T follicular helper cell (primary cell): ENCODE data around the gene CDHR2.

Experiments used
- DNase-seq: peaks from one replicate; pipeline ENCODE4 v3.0.0-alpha.2; 2020; ENCODE audit warnings: low read depth

The CDHR2 gene

DNA sequence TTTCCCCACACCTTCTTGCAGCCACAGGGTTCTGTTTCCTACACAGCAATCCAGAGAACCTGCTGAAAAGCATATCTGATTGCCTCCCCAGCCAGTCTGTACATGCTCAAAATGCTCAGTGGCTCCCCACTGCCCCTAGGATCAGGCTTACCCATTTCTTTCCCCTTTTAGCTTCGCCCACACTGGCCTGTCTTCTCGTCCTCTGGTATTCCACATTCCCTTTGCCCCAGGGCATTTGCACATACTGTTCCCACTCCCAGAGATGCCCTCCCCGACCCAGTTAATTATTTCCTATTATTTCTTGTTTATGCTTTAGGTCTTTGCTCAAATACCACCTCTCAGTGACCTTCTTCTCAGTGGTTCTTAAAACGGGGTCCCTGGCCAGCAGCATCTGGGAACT is 91.5 kb downstream of the CDHR2 start:
- no peak for DNase-seq

DNA sequence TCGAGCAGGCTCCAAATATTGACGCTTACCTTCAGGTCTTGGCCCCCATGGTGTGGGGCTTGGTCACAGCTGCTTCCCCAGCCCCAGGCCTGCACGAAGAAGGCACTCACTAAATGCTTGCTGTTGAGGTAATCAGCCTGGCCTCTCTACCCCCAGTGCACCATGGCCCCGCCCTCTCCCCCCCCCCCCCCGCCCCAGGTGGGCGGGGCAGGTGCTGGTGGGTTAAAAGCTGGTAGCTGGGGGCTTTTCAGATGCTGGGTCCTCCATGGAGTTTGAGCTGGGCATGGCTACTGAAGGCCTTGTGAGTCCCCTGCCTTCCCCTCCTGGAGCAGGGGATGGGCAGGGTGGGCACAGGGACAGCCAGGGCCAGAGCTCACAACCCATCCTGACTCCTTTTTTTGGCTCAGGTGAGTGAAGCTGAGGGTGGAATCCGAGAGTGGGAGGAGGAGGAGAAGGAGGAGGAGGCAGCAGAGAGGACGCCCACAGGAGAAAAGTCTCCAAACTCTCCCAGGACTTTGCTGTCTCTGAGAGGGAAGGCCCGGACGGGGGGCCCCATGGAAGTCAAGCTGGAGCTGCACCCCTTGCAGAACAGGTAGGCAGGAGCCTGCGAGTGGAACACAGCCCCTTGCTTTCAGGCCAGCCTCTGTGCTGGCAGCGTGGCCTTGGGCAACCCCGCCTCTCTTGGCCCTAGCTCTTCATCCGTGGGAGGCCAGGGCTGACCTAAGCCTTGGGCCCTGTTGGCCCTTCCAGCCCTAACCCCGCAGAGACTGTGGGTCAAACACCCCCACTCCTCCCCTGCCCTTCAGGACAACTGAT is 93.7 kb downstream of the CDHR2 start:
- no peak for DNase-seq

DNA sequence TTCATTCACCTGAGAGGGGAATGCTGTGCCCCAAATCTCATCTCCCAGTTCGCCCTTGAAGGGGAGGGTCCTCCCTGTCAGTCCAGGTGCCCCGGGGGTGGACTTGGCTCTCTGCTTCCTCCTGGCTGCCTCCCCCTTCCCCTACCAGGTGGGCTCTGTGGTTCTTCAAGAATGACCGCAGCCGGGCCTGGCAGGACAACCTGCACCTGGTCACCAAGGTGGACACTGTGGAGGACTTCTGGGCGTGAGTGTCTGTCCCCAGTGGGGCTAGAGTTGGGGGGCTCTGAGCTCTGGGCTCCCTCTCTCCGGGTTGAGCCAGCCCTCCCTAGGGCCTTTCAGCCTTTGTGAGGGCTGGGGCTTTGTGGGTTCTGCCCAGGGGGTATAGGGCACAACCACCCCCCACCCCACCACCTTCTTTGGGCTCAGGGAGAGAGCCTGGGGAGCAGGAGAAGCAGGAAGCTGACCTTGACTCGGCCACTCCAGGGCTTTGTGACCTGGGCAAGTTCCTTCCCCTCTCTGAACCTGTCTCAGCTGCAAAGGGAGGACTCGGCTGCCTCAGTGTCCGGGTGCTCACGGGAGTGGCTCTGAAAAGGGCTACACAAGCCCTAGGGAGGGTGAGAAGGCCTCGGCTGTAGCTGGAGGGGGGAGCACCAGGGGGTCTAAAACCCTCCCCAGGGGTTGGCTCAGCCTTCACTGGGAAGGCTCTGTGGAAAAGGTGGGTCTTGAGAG is 94.5 kb downstream of the CDHR2 start:
- no peak for DNase-seq

DNA sequence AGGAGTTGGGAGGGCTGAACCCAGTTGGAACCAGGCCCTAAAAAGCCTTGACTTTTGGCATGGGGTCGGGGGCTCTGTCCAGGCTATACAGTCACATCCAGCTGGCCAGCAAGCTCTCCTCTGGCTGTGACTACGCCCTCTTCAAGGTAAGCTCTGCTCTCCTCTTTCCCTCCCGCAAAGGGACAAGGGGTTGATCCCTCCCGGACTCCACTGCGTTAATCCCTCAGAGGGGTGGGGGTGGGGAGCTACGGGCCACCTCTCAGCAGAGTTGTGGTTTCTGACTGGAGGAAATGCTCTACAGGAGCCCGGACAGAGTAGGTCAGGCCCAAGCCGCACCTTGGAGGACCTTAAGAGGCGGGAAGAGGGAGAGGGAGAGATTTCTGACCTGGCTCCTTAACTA is 95.2 kb downstream of the CDHR2 start:
- DNase-seq: no peak

DNA sequence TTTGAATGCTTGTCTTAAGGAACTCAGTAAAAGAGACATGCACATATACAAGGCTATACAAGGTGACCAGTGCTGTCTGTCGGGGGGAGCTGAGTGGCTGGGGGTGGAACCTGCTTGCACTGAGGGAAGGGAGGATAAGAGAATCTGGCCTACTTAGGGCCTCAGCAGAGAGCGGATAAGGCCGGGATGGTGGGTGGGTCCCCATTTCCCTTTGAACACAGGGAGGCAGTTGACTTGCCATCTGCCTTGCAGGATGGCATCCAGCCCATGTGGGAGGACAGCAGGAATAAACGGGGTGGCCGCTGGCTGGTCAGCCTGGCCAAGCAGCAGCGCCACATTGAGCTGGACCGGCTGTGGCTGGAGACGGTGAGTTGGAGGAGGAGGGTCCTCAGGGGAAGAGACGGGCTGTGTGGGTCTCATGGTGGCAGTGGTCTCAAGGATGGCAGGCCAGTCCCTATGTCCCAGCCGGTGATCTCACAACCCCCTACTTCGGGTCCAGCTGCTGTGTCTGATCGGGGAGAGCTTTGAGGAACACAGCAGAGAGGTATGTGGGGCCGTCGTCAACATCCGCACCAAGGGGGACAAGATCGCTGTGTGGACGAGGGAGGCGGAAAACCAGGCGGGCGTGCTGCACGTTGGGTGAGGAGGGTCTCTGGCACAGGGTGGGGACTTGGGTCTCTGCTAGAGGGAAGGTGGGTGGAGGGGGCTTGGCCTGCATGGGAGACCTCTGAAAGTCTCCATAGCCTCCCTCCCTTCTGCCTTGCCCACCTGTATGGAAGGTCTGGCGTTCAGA is 95.9 kb downstream of the CDHR2 start:
- DNase-seq: no peak
